ENCODE data around the gene KCTD2. TPM values are rescaled to one million over a fixed set of nuclear protein-coding genes. Genes with fewer than 3 reads are reported as not detected.
A peak's percentile ranks its signal among the peaks of the same experiment; 100 is the strongest.

The KCTD2 gene
- total and polyA plus RNA-seq, 9 of the 15 experiments (the other 6 are each of a cell fraction or from before 2014, with no cell fraction given): 1.7 to 32.9 (median 15.8) TPM

GRCh38 chr17:75087558-75088453 lies 40.8 kb downstream of the KCTD2 start, which contains the start of gene SLC16A5 (continued):
- TF ChIP-seq, protein P1, sequence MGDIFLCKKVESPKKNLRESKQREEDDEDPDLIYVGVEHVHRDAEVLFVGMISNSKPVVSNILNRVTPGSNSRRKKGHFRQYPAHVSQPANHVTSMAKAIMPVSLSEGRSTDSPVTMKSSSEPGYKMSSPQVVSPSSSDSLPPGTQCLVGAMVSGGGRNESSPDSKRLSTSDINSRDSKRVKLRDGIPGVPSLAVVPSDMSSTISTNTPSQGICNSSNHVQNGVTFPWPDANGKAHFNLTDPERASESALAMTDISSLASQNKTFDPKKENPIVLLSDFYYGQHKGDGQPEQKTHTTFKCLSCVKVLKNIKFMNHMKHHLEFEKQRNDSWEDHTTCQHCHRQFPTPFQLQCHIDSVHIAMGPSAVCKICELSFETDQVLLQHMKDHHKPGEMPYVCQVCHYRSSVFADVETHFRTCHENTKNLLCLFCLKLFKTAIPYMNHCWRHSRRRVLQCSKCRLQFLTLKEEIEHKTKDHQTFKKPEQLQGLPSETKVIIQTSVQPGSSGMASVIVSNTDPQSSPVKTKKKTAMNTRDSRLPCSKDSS (IDR thresholded peaks at IDR 0.05; ENCODE audit: low read depth, partially characterized antibody): no peak
- TF ChIP-seq ZNF354B (CRISPR knock-in tag; IDR thresholded peaks at IDR 0.05) (no peak), COPS2 (conservative IDR thresholded peaks at IDR 0.05) (no peak), PRPF4 (IDR thresholded peaks at IDR 0.05; ENCODE audit: insufficient read depth, low read depth, low read length, poor library complexity, severe bottlenecking) (no peak), NFRKB (IDR thresholded peaks at IDR 0.05; ENCODE audit: low read depth) (no peak), FOXK2 (conservative IDR thresholded peaks at IDR 0.05 in 1 of 2, IDR thresholded peaks at IDR 0.05 in 1 of 2; ENCODE audit: low read depth in 2 of 2) (no peak), ZNF740 (CRISPR knock-in tag; IDR thresholded peaks at IDR 0.05) (no peak), ZNF740 (tag; IDR thresholded peaks at IDR 0.05) (no peak), POLR2A (conservative IDR thresholded peaks at IDR 0.05) (peak; percentile 71), NELFE (IDR thresholded peaks at IDR 0.05; ENCODE audit: insufficient read depth, insufficient read length) (no peak), ZNF717 (CRISPR knock-in tag; IDR thresholded peaks at IDR 0.05) (no peak), ZC3H4 (CRISPR knock-in tag; IDR thresholded peaks at IDR 0.05; ENCODE audit: borderline replicate concordance) (no peak), POLR2B (IDR thresholded peaks at IDR 0.05; ENCODE audit: low read depth, partially characterized antibody) (peak; percentile 49), ZBTB7A (IDR thresholded peaks at IDR 0.05; ENCODE audit: borderline replicate concordance, control insufficient read depth, low read depth, low read length) (peak; percentile 86), TEAD4 (IDR thresholded peaks at IDR 0.05; ENCODE audit: low read length) (no peak), TEAD4 (CRISPR knock-in tag; IDR thresholded peaks at IDR 0.05; ENCODE audit: borderline replicate concordance) (no peak)
- TF ChIP-seq, protein P2, sequence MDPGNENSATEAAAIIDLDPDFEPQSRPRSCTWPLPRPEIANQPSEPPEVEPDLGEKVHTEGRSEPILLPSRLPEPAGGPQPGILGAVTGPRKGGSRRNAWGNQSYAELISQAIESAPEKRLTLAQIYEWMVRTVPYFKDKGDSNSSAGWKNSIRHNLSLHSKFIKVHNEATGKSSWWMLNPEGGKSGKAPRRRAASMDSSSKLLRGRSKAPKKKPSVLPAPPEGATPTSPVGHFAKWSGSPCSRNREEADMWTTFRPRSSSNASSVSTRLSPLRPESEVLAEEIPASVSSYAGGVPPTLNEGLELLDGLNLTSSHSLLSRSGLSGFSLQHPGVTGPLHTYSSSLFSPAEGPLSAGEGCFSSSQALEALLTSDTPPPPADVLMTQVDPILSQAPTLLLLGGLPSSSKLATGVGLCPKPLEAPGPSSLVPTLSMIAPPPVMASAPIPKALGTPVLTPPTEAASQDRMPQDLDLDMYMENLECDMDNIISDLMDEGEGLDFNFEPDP (CRISPR knock-in tag; IDR thresholded peaks at IDR 0.05): no peak
- TF ChIP-seq, protein P3, sequence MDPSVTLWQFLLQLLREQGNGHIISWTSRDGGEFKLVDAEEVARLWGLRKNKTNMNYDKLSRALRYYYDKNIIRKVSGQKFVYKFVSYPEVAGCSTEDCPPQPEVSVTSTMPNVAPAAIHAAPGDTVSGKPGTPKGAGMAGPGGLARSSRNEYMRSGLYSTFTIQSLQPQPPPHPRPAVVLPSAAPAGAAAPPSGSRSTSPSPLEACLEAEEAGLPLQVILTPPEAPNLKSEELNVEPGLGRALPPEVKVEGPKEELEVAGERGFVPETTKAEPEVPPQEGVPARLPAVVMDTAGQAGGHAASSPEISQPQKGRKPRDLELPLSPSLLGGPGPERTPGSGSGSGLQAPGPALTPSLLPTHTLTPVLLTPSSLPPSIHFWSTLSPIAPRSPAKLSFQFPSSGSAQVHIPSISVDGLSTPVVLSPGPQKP (CRISPR knock-in tag; IDR thresholded peaks at IDR 0.05): no peak
- TF ChIP-seq, protein P4, sequence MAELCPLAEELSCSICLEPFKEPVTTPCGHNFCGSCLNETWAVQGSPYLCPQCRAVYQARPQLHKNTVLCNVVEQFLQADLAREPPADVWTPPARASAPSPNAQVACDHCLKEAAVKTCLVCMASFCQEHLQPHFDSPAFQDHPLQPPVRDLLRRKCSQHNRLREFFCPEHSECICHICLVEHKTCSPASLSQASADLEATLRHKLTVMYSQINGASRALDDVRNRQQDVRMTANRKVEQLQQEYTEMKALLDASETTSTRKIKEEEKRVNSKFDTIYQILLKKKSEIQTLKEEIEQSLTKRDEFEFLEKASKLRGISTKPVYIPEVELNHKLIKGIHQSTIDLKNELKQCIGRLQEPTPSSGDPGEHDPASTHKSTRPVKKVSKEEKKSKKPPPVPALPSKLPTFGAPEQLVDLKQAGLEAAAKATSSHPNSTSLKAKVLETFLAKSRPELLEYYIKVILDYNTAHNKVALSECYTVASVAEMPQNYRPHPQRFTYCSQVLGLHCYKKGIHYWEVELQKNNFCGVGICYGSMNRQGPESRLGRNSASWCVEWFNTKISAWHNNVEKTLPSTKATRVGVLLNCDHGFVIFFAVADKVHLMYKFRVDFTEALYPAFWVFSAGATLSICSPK (IDR thresholded peaks at IDR 0.05; ENCODE audit: borderline replicate concordance): no peak
- TF ChIP-seq, protein P5, sequence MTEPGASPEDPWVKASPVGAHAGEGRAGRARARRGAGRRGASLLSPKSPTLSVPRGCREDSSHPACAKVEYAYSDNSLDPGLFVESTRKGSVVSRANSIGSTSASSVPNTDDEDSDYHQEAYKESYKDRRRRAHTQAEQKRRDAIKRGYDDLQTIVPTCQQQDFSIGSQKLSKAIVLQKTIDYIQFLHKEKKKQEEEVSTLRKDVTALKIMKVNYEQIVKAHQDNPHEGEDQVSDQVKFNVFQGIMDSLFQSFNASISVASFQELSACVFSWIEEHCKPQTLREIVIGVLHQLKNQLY (CRISPR knock-in tag; conservative IDR thresholded peaks at IDR 0.05): no peak
